HepG2 (cell line): ENCODE data around the gene MYO5A. TPM values are rescaled to one million over a fixed set of nuclear protein-coding genes. Genes with fewer than 3 reads are reported as not detected.

Experiments
- CREB1 ChIP-seq, 2 experiments: fragments of 450-650 bp in 1 of 2; IDR thresholded peaks; 2 replicates each; pipeline ENCODE4 v1.6.1; 2016 to 2017; ENCODE audit warnings: control low read depth in 1 of 2, mild to moderate bottlenecking in 1 of 2, missing compliant biosample characterization in 1 of 2, missing genetic modification characterization in 1 of 2
- DRAP1 ChIP-seq: IDR thresholded peaks from 2 replicates; pipeline ENCODE4 v1.6.1; 2016; ENCODE audit warnings: missing genetic modification reagents, missing compliant biosample characterization
- ELF4 ChIP-seq: sonication (generic); formaldehyde crosslinking; IDR thresholded peaks from 2 replicates; pipeline ENCODE4 v1.5.0; 2020; ENCODE audit warnings: missing genetic modification reagents, mild to moderate bottlenecking, moderate library complexity, borderline replicate concordance
- FOXA1 ChIP-seq, 2 experiments: fragments of 450-650 bp in 1 of 2; sonication (generic) in 1 of 2; formaldehyde crosslinking in 1 of 2; IDR thresholded peaks; 2 replicates each; pipeline versions ENCODE4 v1.4.0 to v1.6.1; 2016 to 2020; ENCODE audit warnings: missing genetic modification reagents in 1 of 2
- JUNB ChIP-seq: sonication (generic); formaldehyde crosslinking; IDR thresholded peaks from 2 replicates; pipeline ENCODE4 v1.8.0; 2022; ENCODE audit warnings: missing genetic modification reagents, mild to moderate bottlenecking, borderline replicate concordance
- KDM4B ChIP-seq: sonication (generic); formaldehyde crosslinking; IDR thresholded peaks from 2 replicates; pipeline ENCODE4 v1.4.0; 2020; ENCODE audit warnings: missing genetic modification reagents
- MBNL3 ChIP-seq: fragments of 250-450 bp; sonication (Bioruptor Pico); conservative IDR thresholded peaks from 2 replicates; pipeline ENCODE4 v1.8.0; 2022; ENCODE audit warnings: mild to moderate bottlenecking, inconsistent platforms
- MTA1 ChIP-seq: sonication (generic); formaldehyde crosslinking; IDR thresholded peaks from 2 replicates; pipeline ENCODE4 v1.4.0; 2020; ENCODE audit warnings: missing genetic modification reagents, mild to moderate bottlenecking, borderline replicate concordance
- MYC ChIP-seq: sonication (generic); formaldehyde crosslinking; IDR thresholded peaks from 2 replicates; pipeline ENCODE4 v1.9.0; 2021; ENCODE audit warnings: missing genetic modification reagents, borderline replicate concordance
- PITX1 ChIP-seq: sonication (generic); formaldehyde crosslinking; IDR thresholded peaks from 2 replicates; pipeline ENCODE4 v1.5.1; 2020; ENCODE audit warnings: mild to moderate bottlenecking, missing genetic modification reagents
- RFX3 ChIP-seq: IDR thresholded peaks from 2 replicates; pipeline ENCODE4 v1.6.1; 2016; ENCODE audit warnings: missing biosample characterization, missing genetic modification reagents
- RFXANK ChIP-seq: IDR thresholded peaks from 2 replicates; pipeline ENCODE4 v1.6.1; 2016
- SNAPC2 ChIP-seq: sonication (generic); formaldehyde crosslinking; IDR thresholded peaks from 2 replicates; pipeline ENCODE4 v1.8.1; 2022; ENCODE audit warnings: mild to moderate bottlenecking, missing genetic modification reagents
- TGIF2 ChIP-seq: IDR thresholded peaks from 2 replicates; pipeline ENCODE4 v1.6.1; 2016; ENCODE audit warnings: control low read depth, missing compliant biosample characterization
- ZBTB1 ChIP-seq: sonication (generic); formaldehyde crosslinking; IDR thresholded peaks from 2 replicates; pipeline ENCODE4 v1.4.0; 2020; ENCODE audit warnings: missing genetic modification reagents, borderline replicate concordance
- ZFP36L1 ChIP-seq: sonication (generic); formaldehyde crosslinking; IDR thresholded peaks from 2 replicates; pipeline ENCODE4 v1.8.0; 2022; ENCODE audit warnings: mild to moderate bottlenecking, missing genetic modification reagents, moderate library complexity
- ZFY ChIP-seq: sonication (generic); formaldehyde crosslinking; IDR thresholded peaks from 2 replicates; pipeline ENCODE4 v1.4.0; 2020; ENCODE audit warnings: missing genetic modification reagents
- ZNF317 ChIP-seq: sonication (generic); formaldehyde crosslinking; IDR thresholded peaks from 2 replicates; pipeline ENCODE4 v1.5.0; 2020; ENCODE audit warnings: mild to moderate bottlenecking, missing genetic modification reagents
- ZNF556 ChIP-seq: sonication (generic); formaldehyde crosslinking; IDR thresholded peaks from 2 replicates; pipeline ENCODE4 v1.4.0; 2020; ENCODE audit warnings: mild to moderate bottlenecking, missing genetic modification reagents, borderline replicate concordance
- ZNF672 ChIP-seq: sonication (generic); formaldehyde crosslinking; IDR thresholded peaks from 2 replicates; pipeline ENCODE4 v1.8.1; 2022; ENCODE audit warnings: missing genetic modification reagents
- ZNF709 ChIP-seq: sonication (generic); formaldehyde crosslinking; IDR thresholded peaks from 2 replicates; pipeline ENCODE4 v1.5.0; 2020; ENCODE audit warnings: mild to moderate bottlenecking, missing genetic modification reagents
- ZNF710 ChIP-seq: sonication (generic); formaldehyde crosslinking; IDR thresholded peaks from 2 replicates; pipeline ENCODE4 v1.5.0; 2020; ENCODE audit warnings: mild to moderate bottlenecking, missing genetic modification reagents, borderline replicate concordance
- ZNF747 ChIP-seq: sonication (generic); formaldehyde crosslinking; IDR thresholded peaks from 2 replicates; pipeline ENCODE4 v1.8.1; 2023; ENCODE audit warnings: missing genetic modification reagents, mild to moderate bottlenecking, borderline replicate concordance
- polyA plus RNA-seq, 8 experiments: library from polyadenylated mRNA; depleted of rRNA in 3 of 8; stranded (reverse) in 7 of 8; unstranded in 1 of 8; fragments of >200 nt; fragmentation: Illumina TruSeq in 4 of 8; extraction: Trizol in 4 of 8; gene quantifications; 2 replicates each; pipeline versions ENCODE4 v1.2.1 to v1.2.3, GENCODE V29; 2011 to 2016; ENCODE audit warnings: low read depth in 4 of 8, missing spikeins in 1 of 8, mixed read lengths in 1 of 8; ENCODE audit not compliant: insufficient read depth in 1 of 8
- total RNA-seq, 5 experiments: library from RNA; depleted of rRNA; stranded (reverse); fragments of >200 nt; fragmentation: Illumina TruSeq; extraction: Trizol; gene quantifications; 2 replicates each; pipeline ENCODE4 v1.2.3, GENCODE V29; 2016; ENCODE audit warnings: low read depth in 1 of 5
- TF ChIP-seq, protein P1 (sequence below): sonication (generic); IDR thresholded peaks from 2 replicates; pipeline ENCODE4 v1.6.1; 2016; ENCODE audit warnings: low read depth, borderline replicate concordance
- TF ChIP-seq, protein P2 (sequence below): IDR thresholded peaks from 2 replicates; pipeline ENCODE4 v1.6.1; 2016

Gene MYO5A
- total and polyA plus RNA-seq, 2 of the 13 experiments (the other 11 are each of a cell fraction or from before 2014, with no cell fraction given) = 2.8 to 4.8 TPM

GRCh38 chr15:52281085-52282035 lies 247.3 kb downstream of the MYO5A start (continued):
- TF ChIP-seq, protein P1, sequence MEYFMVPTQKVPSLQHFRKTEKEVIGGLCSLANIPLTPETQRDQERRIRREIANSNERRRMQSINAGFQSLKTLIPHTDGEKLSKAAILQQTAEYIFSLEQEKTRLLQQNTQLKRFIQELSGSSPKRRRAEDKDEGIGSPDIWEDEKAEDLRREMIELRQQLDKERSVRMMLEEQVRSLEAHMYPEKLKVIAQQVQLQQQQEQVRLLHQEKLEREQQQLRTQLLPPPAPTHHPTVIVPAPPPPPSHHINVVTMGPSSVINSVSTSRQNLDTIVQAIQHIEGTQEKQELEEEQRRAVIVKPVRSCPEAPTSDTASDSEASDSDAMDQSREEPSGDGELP = peak; percentile 71; the same call in 1 of the 2 replicates
- no peak for TF ChIP-seq ZBTB1 (CRISPR knock-in tag)
- 0 out of 2 replicates have a peak, but pooled peaks have one; percentile 63 for TF ChIP-seq ZFP36L1 (CRISPR knock-in tag)
- peak; percentile 23; the same call in 1 of the 2 replicates for TF ChIP-seq MYC (CRISPR knock-in tag)
- TF ChIP-seq, protein P2, sequence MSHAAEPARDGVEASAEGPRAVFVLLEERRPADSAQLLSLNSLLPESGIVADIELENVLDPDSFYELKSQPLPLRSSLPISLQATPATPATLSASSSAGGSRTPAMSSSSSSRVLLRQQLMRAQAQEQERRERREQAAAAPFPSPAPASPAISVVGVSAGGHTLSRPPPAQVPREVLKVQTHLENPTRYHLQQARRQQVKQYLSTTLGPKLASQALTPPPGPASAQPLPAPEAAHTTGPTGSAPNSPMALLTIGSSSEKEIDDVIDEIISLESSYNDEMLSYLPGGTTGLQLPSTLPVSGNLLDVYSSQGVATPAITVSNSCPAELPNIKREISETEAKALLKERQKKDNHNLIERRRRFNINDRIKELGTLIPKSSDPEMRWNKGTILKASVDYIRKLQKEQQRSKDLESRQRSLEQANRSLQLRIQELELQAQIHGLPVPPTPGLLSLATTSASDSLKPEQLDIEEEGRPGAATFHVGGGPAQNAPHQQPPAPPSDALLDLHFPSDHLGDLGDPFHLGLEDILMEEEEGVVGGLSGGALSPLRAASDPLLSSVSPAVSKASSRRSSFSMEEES (CRISPR knock-in tag) = 0 out of 2 replicates have a peak, but pooled peaks have one; percentile 17
- TF ChIP-seq MBNL3 (CRISPR knock-in tag) = no peak
- 0 out of 2 replicates have a peak, but pooled peaks have one; percentile 18 for TF ChIP-seq ZNF709 (CRISPR knock-in tag)
- TF ChIP-seq JUNB = no peak
- TF ChIP-seq SNAPC2 (CRISPR knock-in tag) = no peak
- 0 out of 2 replicates have a peak, but pooled peaks have one; percentile 36 for TF ChIP-seq ZNF317
- no peak for TF ChIP-seq ZNF556 (CRISPR knock-in tag)
- no peak for TF ChIP-seq RFX3 (CRISPR knock-in tag)
- peak; percentile 88; the same call in 1 of the 2 replicates for TF ChIP-seq TGIF2 (CRISPR knock-in tag)
- TF ChIP-seq ZNF672 (CRISPR knock-in tag) = no peak
- TF ChIP-seq CREB1 (IDR thresholded peaks at IDR 0.05) = no peak
- no peak for TF ChIP-seq CREB1 (CRISPR knock-in tag; IDR thresholded peaks at IDR 0.05)
- TF ChIP-seq PITX1 (CRISPR knock-in tag) = peak; percentile 58
- no peak for TF ChIP-seq FOXA1 (IDR thresholded peaks at IDR 0.05)
- TF ChIP-seq FOXA1 (CRISPR knock-in tag; IDR thresholded peaks at IDR 0.05) = peak; percentile 46
- TF ChIP-seq MTA1 = peak; percentile 62; the same call in 1 of the 2 replicates
- 0 out of 2 replicates have a peak, but pooled peaks have one; percentile 10 for TF ChIP-seq DRAP1
- no peak for TF ChIP-seq KDM4B
- no peak for TF ChIP-seq ZNF747 (CRISPR knock-in tag)
- no peak for TF ChIP-seq ELF4 (CRISPR knock-in tag)
- TF ChIP-seq RFXANK (CRISPR knock-in tag) = no peak
- TF ChIP-seq ZNF710 (CRISPR knock-in tag) = peak; percentile 73; the same call in 1 of the 2 replicates
- TF ChIP-seq ZFY (CRISPR knock-in tag) = peak; percentile 68
